Trophoblast cell (in vitro differentiated cells and primary cell): ENCODE measurements around the gene IFI27L2.

Experiments
- DNase-seq, 2 donors: peaks; one replicate each; pipeline ENCODE4 v3.0.0-alpha.2; 2016
- H2AFZ ChIP-seq: 2 replicates; pipeline ENCODE4 v1.6.1; 2013; ENCODE audit warnings: low read length, moderate library complexity, mild to moderate bottlenecking; ENCODE audit not compliant: insufficient read depth, poor library complexity
- H2AK5ac ChIP-seq: 2 replicates; pipeline ENCODE4 v1.6.1; 2013; ENCODE audit warnings: mild to moderate bottlenecking, low read length
- H2BK120ac ChIP-seq: 2 replicates; pipeline ENCODE4 v1.6.1; 2013; ENCODE audit warnings: low read length, mild to moderate bottlenecking, moderate library complexity; ENCODE audit not compliant: insufficient read depth, poor library complexity
- H2BK12ac ChIP-seq: 2 replicates; pipeline ENCODE4 v1.6.1; 2013; ENCODE audit warnings: mild to moderate bottlenecking, low read length, moderate library complexity
- H2BK5ac ChIP-seq: 2 replicates; pipeline ENCODE4 v1.6.1; 2013; ENCODE audit warnings: low read length, low read depth, moderate library complexity, mild to moderate bottlenecking; ENCODE audit not compliant: poor library complexity
- H3K14ac ChIP-seq: 2 replicates; pipeline ENCODE4 v1.6.1; 2013; ENCODE audit warnings: mild to moderate bottlenecking, low read length
- H3K18ac ChIP-seq: 2 replicates; pipeline ENCODE4 v1.6.1; 2013; ENCODE audit warnings: mild to moderate bottlenecking, low read length
- H3K23ac ChIP-seq: 2 replicates; pipeline ENCODE4 v1.6.1; 2013; ENCODE audit warnings: low read length
- H3K27ac ChIP-seq: 2 replicates; pipeline ENCODE4 v1.5.1; 2013; ENCODE audit warnings: low read depth, mild to moderate bottlenecking, inconsistent platforms, low read length, moderate library complexity
- H3K27me3 ChIP-seq: 2 replicates; pipeline ENCODE4 v1.6.1; 2013; ENCODE audit warnings: inconsistent platforms, mild to moderate bottlenecking, low read length, moderate library complexity; ENCODE audit not compliant: insufficient read depth
- H3K36me3 ChIP-seq, 2 experiments: 1 replicate in 1 of 2; 2 replicates in 1 of 2; pipeline ENCODE4 v1.6.1; 2013; ENCODE audit warnings: low read length in 2 of 2, mild to moderate bottlenecking in 2 of 2, moderate library complexity in 1 of 2; ENCODE audit not compliant: insufficient read depth in 2 of 2, control insufficient read depth in 1 of 2
- H3K4ac ChIP-seq: 2 replicates; pipeline ENCODE4 v1.6.1; 2013; ENCODE audit warnings: low read depth, mild to moderate bottlenecking, low read length, moderate library complexity
- H3K4me1 ChIP-seq, 2 experiments: 1 replicate in 1 of 2; 2 replicates in 1 of 2; pipeline ENCODE4 v1.6.1; 2013; ENCODE audit warnings: low read length in 2 of 2, mild to moderate bottlenecking in 2 of 2, moderate library complexity in 1 of 2; ENCODE audit not compliant: insufficient read depth in 2 of 2, control insufficient read depth in 1 of 2
- H3K4me2 ChIP-seq: 2 replicates; pipeline ENCODE4 v1.6.1; 2013; ENCODE audit warnings: inconsistent platforms, mild to moderate bottlenecking, low read length, moderate library complexity
- H3K4me3 ChIP-seq: 2 replicates; pipeline ENCODE4 v1.5.1; 2013; ENCODE audit warnings: mild to moderate bottlenecking, low read depth, low read length, inconsistent platforms
- H3K79me1 ChIP-seq: one replicate; pipeline ENCODE4 v1.6.1; 2013; ENCODE audit warnings: low read length
- H3K79me2 ChIP-seq: 2 replicates; pipeline ENCODE4 v1.6.1; 2013; ENCODE audit warnings: low read length, mild to moderate bottlenecking; ENCODE audit not compliant: control insufficient read depth, insufficient read depth, poor library complexity
- H3K9ac ChIP-seq: 2 replicates; pipeline ENCODE4 v1.6.1; 2013; ENCODE audit warnings: mild to moderate bottlenecking, low read length
- H3K9me3 ChIP-seq: 2 replicates; pipeline ENCODE4 v1.6.1; 2013; ENCODE audit warnings: low read depth, mild to moderate bottlenecking, control low read depth, inconsistent platforms, low read length; ENCODE audit not compliant: insufficient read depth
- H4K12ac ChIP-seq: 2 replicates; pipeline ENCODE4 v1.6.1; 2013; ENCODE audit warnings: low read depth, mild to moderate bottlenecking, low read length, moderate library complexity
- H4K8ac ChIP-seq: 2 replicates; pipeline ENCODE4 v1.6.1; 2013; ENCODE audit warnings: low read depth, mild to moderate bottlenecking, low read length, moderate library complexity
- H4K91ac ChIP-seq: one replicate; pipeline ENCODE4 v1.6.1; 2013; ENCODE audit warnings: low read depth, mild to moderate bottlenecking, low read length, moderate library complexity
- WGBS: extraction: QIAGEN DNeasy Blood & Tissue Kit; methylation state at CpG from one replicate; pipeline ENCODE4 v1.1.7; 2013; ENCODE audit warnings: missing lambda C conversion rate; ENCODE audit not compliant: insufficient read length, insufficient coverage; ENCODE audit errors: extremely low coverage; 5-methylcytosine and 5-hydroxymethylcytosine counted together

Gene IFI27L2

GRCh38 chr14:94143711-94144110 is 14.3 kb upstream of the IFI27L2 start:
- Histone ChIP-seq H4K91ac (no peak overlapping the region), H2BK12ac (no peak overlapping the region), H3K9me3 (no peaks in the 10 kb centered on the region), H3K36me3 (no peaks in the 10 kb centered on the region), H3K4me2 (no peak overlapping the region), H3K9ac (no peak overlapping the region), H3K4me3 (no peak overlapping the region), H3K23ac (no peak overlapping the region), H3K18ac (no peak overlapping the region), H3K79me1 (no peaks in the 10 kb centered on the region), H2BK5ac (no peak overlapping the region), H4K12ac (no peak overlapping the region), H4K8ac (no peak overlapping the region), H3K79me2 (no peaks in the 10 kb centered on the region), H3K4me1 (no peaks in the 10 kb centered on the region), H3K27ac (no peak overlapping the region), H2BK120ac (no peak overlapping the region), H3K4ac (no peak overlapping the region), H2AK5ac (no peak overlapping the region), H3K27me3 (no peaks in the 10 kb centered on the region), H2AFZ (no peak overlapping the region), H3K14ac (no peak overlapping the region)
- DNase-seq: no peak
- WGBS: no CpG with 5 or more reads among the region's 4 CpGs

DNA sequence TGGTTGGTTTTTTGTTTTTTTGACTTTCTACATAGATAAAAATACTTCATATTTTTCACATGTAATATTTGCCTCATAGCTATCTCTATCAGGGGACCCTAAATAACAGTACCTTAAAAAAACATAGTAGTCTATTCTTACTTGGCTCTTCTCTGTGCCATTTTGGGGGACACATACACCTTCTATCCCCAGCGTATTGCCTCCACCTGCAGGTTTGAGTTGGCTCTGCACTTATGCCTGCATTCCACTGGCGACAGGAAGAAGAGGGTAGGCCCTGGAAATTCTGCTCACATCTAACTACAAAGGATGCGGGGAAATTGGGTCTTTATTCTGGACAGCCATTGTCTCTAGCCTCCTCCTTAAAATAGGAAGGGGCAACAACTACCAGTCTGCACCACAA is 13.8 kb upstream of the IFI27L2 start:
- no peak overlapping the region for H3K27ac ChIP-seq
- H3K36me3 ChIP-seq: no peaks in the 10 kb centered on the region
- no peaks in the 10 kb centered on the region for H3K79me1 ChIP-seq
- H2BK5ac ChIP-seq: no peak overlapping the region
- H4K12ac ChIP-seq: no peak overlapping the region
- no peaks in the 10 kb centered on the region for H3K27me3 ChIP-seq
- H2AK5ac ChIP-seq: no peak overlapping the region
- H3K18ac ChIP-seq: no peak overlapping the region
- no peaks in the 10 kb centered on the region for H3K4me1 ChIP-seq
- H3K23ac ChIP-seq: no peak overlapping the region
- peak in 1 of 2 donors; percentile 4 for DNase-seq
- no peak overlapping the region for H3K4ac ChIP-seq
- no peak overlapping the region for H2AFZ ChIP-seq
- no peak overlapping the region for H3K4me3 ChIP-seq
- WGBS: no CpG with 5 or more reads among the region's 3 CpGs
- H4K8ac ChIP-seq: no peak overlapping the region
- H3K9ac ChIP-seq: no peak overlapping the region
- no peak overlapping the region for H2BK12ac ChIP-seq
- H2BK120ac ChIP-seq: no peak overlapping the region
- H4K91ac ChIP-seq: no peak overlapping the region
- H3K79me2 ChIP-seq: no peaks in the 10 kb centered on the region
- H3K14ac ChIP-seq: no peak overlapping the region
- no peak overlapping the region for H3K4me2 ChIP-seq
- no peaks in the 10 kb centered on the region for H3K9me3 ChIP-seq

DNA sequence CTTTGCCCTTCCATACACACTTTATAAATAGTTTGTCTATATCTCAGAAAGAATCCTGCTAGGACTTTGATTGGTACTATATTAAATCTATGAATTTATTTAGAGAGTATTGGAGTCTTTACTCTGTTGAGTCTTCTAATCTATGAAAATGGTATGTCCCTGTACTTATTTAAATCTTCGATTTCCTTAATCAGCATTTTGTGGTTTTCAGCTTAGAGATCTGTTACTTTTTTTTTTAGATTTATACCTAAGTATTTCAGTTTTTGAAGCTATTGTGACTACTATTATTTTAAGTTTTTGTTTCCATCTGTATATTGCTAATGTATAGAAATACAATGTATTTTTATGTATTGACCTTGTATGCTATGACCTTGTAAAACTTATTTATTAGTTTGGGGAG is 13.4 kb upstream of the IFI27L2 start:
- Histone ChIP-seq H2BK5ac (no peak overlapping the region), H3K9ac (no peak overlapping the region), H3K79me1 (no peaks in the 10 kb centered on the region), H2AFZ (no peak overlapping the region), H3K4me1 (no peaks in the 10 kb centered on the region), H3K14ac (no peak overlapping the region), H4K12ac (no peak overlapping the region), H4K91ac (no peak overlapping the region), H3K9me3 (no peaks in the 10 kb centered on the region), H4K8ac (no peak overlapping the region), H2BK120ac (no peak overlapping the region), H3K23ac (no peak overlapping the region), H2BK12ac (no peak overlapping the region), H3K36me3 (no peaks in the 10 kb centered on the region), H3K4me2 (no peak overlapping the region), H3K27me3 (no peaks in the 10 kb centered on the region), H3K27ac (no peak overlapping the region), H3K18ac (no peak overlapping the region), H3K4ac (no peak overlapping the region), H3K79me2 (no peaks in the 10 kb centered on the region), H3K4me3 (no peak overlapping the region), H2AK5ac (no peak overlapping the region)
- no peak for DNase-seq
- WGBS: no CpG with 5 or more reads among the region's 1 CpG

DNA sequence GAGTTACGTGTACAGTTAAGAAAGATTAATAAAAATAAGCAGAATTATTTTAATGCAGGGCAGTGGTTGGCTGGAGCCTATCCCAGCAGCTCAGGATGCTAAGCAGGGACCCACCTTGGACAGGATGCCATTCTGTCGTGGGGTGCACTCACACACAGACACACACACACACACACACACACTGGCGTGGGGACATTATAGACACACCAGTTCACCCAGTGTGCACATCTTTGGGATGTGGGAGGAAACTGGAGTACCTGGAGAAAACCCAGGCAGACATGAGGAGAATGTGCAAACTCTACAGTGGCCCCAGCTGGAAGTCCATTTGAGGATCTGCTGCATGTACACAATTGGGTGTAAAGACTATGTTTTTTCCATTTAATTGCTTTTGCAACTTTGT is 12.8 kb upstream of the IFI27L2 start:
- no peak for DNase-seq
- no CpG with 5 or more reads among the region's 3 CpGs for WGBS

More for the DNA sequence above, 12.8 kb upstream of the IFI27L2 start:
- no peak overlapping the region for H3K4me3 ChIP-seq
- H3K4me2 ChIP-seq: no peak overlapping the region
- no peak overlapping the region for H3K9ac ChIP-seq
- H2AK5ac ChIP-seq: no peak overlapping the region
- H3K27ac ChIP-seq: no peak overlapping the region
- no peak overlapping the region for H2BK120ac ChIP-seq
- no peak overlapping the region for H4K12ac ChIP-seq
- no peak overlapping the region for H3K4ac ChIP-seq
- H3K79me2 ChIP-seq: no peaks in the 10 kb centered on the region
- H2AFZ ChIP-seq: no peak overlapping the region
- H4K91ac ChIP-seq: no peak overlapping the region
- H3K36me3 ChIP-seq: no peaks in the 10 kb centered on the region
- no peak overlapping the region for H3K23ac ChIP-seq
- no peaks in the 10 kb centered on the region for H3K79me1 ChIP-seq
- no peak overlapping the region for H2BK5ac ChIP-seq
- no peak overlapping the region for H4K8ac ChIP-seq
- H3K9me3 ChIP-seq: no peaks in the 10 kb centered on the region
- H3K27me3 ChIP-seq: no peaks in the 10 kb centered on the region
- no peaks in the 10 kb centered on the region for H3K4me1 ChIP-seq
- H3K14ac ChIP-seq: no peak overlapping the region
- no peak overlapping the region for H2BK12ac ChIP-seq
- H3K18ac ChIP-seq: no peak overlapping the region
